Measurements from ENCODE around the gene KIF16B. TPM values are rescaled to one million over a fixed set of nuclear protein-coding genes. Genes with fewer than 3 reads are reported as not detected.
"Not testable (repeated sequence)": the region's sequence is repeated elsewhere in the genome, so short reads cannot be mapped to it uniquely, and the experiment has no call there.

Gene KIF16B
- total RNA-seq, 2 experiments from 2014 or later, result 3.5 to 4.2 TPM

DNA sequence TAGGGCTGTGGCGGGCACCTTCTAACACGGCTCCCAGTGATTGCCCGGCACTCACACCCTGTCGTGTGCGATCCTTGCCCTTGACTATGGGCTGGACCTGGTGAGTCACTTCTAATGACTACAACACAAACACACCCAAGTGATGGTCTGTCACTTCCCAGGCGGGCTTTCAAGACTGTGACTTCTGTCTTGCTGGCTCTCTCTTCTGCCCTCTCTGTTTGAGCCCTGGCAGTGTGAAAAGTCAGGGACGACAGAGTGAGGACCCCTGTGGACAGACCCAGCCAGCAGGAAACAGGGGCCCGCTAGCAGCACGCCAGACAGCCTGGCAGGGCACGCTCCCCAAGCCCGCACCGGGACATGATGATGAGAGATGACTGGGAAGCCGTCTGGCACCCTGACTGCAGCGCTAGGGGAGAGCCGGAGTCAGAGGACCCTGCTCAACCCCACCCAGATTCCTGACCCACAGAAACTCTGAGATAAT, 43.0 kb downstream of the KIF16B start:
- ATAC-seq, result no peak
- Mint-ChIP-seq H3K27me3 (no peaks in the 10 kb centered on the region), H3K27ac (no peak overlapping the region), H3K4me3 (no peak overlapping the region), H3K9me3 (no peaks in the 10 kb centered on the region), H3K36me3 (ENCODE audit: low read depth) (peaks cover 5% of the 10 kb centered on the region), H3K4me1 (ENCODE audit: low read depth) (no peaks in the 10 kb centered on the region)
- TF ChIP-seq, protein P1, sequence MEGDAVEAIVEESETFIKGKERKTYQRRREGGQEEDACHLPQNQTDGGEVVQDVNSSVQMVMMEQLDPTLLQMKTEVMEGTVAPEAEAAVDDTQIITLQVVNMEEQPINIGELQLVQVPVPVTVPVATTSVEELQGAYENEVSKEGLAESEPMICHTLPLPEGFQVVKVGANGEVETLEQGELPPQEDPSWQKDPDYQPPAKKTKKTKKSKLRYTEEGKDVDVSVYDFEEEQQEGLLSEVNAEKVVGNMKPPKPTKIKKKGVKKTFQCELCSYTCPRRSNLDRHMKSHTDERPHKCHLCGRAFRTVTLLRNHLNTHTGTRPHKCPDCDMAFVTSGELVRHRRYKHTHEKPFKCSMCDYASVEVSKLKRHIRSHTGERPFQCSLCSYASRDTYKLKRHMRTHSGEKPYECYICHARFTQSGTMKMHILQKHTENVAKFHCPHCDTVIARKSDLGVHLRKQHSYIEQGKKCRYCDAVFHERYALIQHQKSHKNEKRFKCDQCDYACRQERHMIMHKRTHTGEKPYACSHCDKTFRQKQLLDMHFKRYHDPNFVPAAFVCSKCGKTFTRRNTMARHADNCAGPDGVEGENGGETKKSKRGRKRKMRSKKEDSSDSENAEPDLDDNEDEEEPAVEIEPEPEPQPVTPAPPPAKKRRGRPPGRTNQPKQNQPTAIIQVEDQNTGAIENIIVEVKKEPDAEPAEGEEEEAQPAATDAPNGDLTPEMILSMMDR (IDR thresholded peaks at IDR 0.05), result no peak
- CTCF ChIA-PET, result no interaction called here
- POLR2A ChIA-PET, result no interaction called here
- no peak for DNase-seq
- intact Hi-C loops (cut with micrococcal nuclease), result no loop called here

DNA sequence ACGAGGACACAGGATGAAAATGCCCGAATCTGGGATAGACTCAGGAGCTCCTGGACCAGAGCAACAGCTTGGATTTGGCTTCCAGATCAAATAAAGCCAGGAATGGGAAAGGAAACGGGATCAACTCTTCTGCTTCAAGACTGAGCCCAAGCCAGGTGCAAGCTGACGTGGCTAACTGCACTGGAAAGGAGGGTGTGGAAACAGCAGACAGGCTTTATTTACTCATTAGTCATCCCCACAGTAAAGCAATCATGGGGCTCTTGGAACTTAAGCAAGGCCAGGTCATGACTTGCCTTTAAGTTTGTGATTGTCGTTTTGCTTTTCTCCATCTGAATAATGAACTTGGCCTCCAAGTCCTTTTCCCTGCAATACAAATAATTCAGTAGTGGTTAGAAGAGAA, 45.2 kb downstream of the KIF16B start:
- Mint-ChIP-seq H3K4me3 (no peak overlapping the region), H3K9me3 (peaks cover 2% of the 10 kb centered on the region), H3K27me3 (no peaks in the 10 kb centered on the region), H3K4me1 (ENCODE audit: low read depth) (no peaks in the 10 kb centered on the region), H3K27ac (no peak overlapping the region), H3K36me3 (ENCODE audit: low read depth) (peaks cover 17% of the 10 kb centered on the region)
- DNase-seq, result no peak
- ChIA-PET CTCF (no interaction called here), POLR2A (interaction anchor here (1.0 kb wide), 1 partner anchor 77 kb away, joined by 4 read pairs; no protein-coding TSS in a partner anchor)
- intact Hi-C loops (cut with micrococcal nuclease), result no loop called here
- no peak for ATAC-seq
- TF ChIP-seq, protein P1 (IDR thresholded peaks at IDR 0.05), result no peak

DNA sequence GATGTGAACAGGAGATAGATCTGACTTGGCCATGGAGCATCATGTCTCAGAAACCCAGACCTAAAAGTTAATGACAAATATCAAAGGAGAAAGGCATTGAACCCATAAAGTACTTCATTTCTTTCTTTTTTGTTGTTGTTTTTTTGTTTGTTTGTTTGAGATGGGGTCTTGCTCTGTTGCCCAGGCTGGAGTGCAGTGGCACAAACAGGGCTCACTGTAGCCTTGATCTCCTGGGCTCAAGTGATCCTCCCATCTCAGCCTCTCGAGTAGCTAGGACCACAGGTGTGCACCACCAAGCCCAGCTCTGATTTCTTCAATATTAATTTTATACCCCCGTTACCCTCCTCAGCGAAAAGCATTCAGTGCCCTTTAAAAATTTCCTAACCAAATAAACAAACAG, 45.8 kb downstream of the KIF16B start:
- POLR2A ChIA-PET, result interaction anchor here (0.6 to 1.0 kb wide), 2 partner anchors 76 to 91 kb away, joined by 3 to 4 read pairs; no protein-coding TSS in a partner anchor
- H3K9me3 Mint-ChIP-seq, result peaks cover 2% of the 10 kb centered on the region
- no peaks in the 10 kb centered on the region for H3K4me1 Mint-ChIP-seq (ENCODE audit: low read depth)
- no peaks in the 10 kb centered on the region for H3K27me3 Mint-ChIP-seq
- CTCF ChIA-PET, result no interaction called here
- TF ChIP-seq, protein P1 (IDR thresholded peaks at IDR 0.05), result no peak
- H3K36me3 Mint-ChIP-seq (ENCODE audit: low read depth), result peaks cover 17% of the 10 kb centered on the region
- no peak overlapping the region for H3K4me3 Mint-ChIP-seq
- no peak for DNase-seq
- no peak for ATAC-seq
- intact Hi-C loops (cut with micrococcal nuclease), result no loop called here
- no peak overlapping the region for H3K27ac Mint-ChIP-seq

DNA sequence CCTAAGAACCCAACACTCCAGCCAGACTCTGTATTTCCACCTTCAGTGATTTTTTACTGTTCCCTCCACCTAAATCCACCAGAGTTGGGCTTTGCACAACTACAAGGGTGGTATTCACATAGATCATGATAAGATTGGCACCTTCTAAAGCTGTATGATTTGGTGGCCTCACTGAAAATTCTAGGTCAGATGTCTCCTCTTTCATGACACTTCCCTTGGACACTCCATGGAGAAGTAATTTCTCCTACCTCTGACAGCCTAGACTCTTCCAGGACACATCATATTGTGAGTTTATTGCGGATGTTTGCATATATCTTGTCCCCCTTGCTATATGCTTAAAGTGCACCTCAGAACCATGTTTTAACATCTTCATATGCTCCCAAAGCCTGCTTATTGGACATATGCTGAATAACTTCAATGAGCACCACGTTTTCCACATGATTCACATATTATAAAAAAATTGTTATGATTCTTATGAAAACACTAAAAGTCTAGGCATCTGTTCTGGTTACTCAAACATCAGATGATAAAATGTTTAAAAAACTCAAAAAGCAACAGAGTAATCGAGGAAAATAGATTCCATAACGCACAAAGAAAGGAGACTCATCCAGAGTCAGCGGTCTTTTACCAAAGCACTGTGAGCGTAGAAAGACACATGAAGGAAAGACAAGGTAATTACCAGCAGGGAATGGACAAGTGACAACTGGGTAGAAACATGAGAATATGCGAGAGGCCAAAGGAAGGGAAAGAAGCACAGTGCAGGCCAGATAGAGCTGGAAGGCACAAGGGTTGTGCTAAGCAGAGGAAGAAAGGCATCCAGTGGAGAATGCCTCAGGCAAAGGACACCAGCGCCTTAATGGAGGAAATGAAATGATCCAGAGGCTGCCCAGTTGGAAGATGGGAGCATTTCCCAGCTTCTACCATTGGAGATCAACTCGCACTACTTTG, 46.5 kb downstream of the KIF16B start:
- no peak overlapping the region for H3K4me3 Mint-ChIP-seq
- intact Hi-C loops (cut with micrococcal nuclease), result no loop called here

DNA sequence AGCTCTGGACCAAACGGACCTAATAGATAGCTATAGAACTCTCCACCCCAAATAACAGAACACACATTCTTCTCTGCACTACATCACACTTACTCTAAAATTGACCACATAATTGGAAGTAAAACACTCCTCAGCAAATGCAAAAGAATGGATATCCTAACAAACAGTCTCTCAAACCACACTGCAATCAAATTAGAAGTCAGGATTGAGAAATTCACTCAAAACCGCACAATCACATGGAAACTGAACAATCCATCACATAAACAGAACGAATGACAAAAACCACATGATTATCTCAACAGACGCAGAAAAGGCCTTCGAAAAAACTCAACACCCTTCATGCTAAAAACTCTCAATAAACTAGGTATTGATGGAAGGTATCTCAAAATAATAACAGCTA, 50.6 kb downstream of the KIF16B start:
- H3K27me3 Mint-ChIP-seq; CTCF ChIA-PET; H3K4me3 Mint-ChIP-seq; POLR2A ChIA-PET; H3K4me1 Mint-ChIP-seq (ENCODE audit: low read depth); H3K9me3 Mint-ChIP-seq; intact Hi-C loops (cut with micrococcal nuclease); DNase-seq; H3K27ac Mint-ChIP-seq; ATAC-seq: not testable (repeated sequence)
- H3K36me3 Mint-ChIP-seq (ENCODE audit: low read depth), result peaks cover 17% of the 10 kb centered on the region

More for the DNA sequence above, 46.5 kb downstream of the KIF16B start:
- H3K27me3 Mint-ChIP-seq, result no peaks in the 10 kb centered on the region
- H3K27ac Mint-ChIP-seq, result no peak overlapping the region
- peaks cover 17% of the 10 kb centered on the region for H3K36me3 Mint-ChIP-seq (ENCODE audit: low read depth)
- ATAC-seq (no peak), DNase-seq (no peak)
- no peaks in the 10 kb centered on the region for H3K4me1 Mint-ChIP-seq (ENCODE audit: low read depth)
- ChIA-PET CTCF (no interaction called here), POLR2A (interaction anchor here (0.6 kb wide), 1 partner anchor 90 kb away, joined by 3 read pairs; no protein-coding TSS in a partner anchor)
- TF ChIP-seq, protein P1 (IDR thresholded peaks at IDR 0.05), result no peak
- H3K9me3 Mint-ChIP-seq, result peaks cover 2% of the 10 kb centered on the region
